HepG2 (cell line): ENCODE data around the gene VAV2. TPM values are rescaled to one million over a fixed set of nuclear protein-coding genes. Genes with fewer than 3 reads are reported as not detected.

ENCODE experiments used
- ATAC-seq: fragments of 200-7000 bp; cut with Tn5 transposase; 3 replicates; pipeline ENCODE4 v1.9.1; 2020; ENCODE audit warnings: mild to moderate bottlenecking, moderate library complexity
- BruUV-seq: library from RNA; stranded (reverse); fragments of 400-500 nt; replicated peaks from 2 replicates; lab custom pipeline; 2021; lab: Mats Ljungman, UMichigan
- CTCF ChIA-PET: fragments of 300-600 bp; formaldehyde crosslinking; extraction: SDS; loops from one replicate; lab custom pipeline; 2021; ENCODE audit warnings: low total read pairs, inconsistent platforms, low intra/inter-chr PET ratio; lab: Yijun Ruan, JAX
- POLR2A ChIA-PET: fragments of 350-600 bp; sonication (Branson Sonifier 250); formaldehyde crosslinking; loops from one replicate; lab custom pipeline; 2020; ENCODE audit warnings: antibody characterized with exemption, inconsistent platforms; lab: Yijun Ruan, JAX
- DNase-seq: peaks from one replicate; pipeline ENCODE4 v3.0.0-alpha.2; 2015; ENCODE audit warnings: low spot score
- FAIRE-seq: peaks from 3 replicates; lab custom pipeline; 2011; peaks lifted over from hg19 to GRCh38; lab: Jason Lieb, UNC
- H2AFZ ChIP-seq: one replicate; pipeline ENCODE4 v1.6.1; 2011; ENCODE audit warnings: low read length, inconsistent platforms
- H3K27ac ChIP-seq: fragments of 300-600 bp; 3 replicates; pipeline ENCODE4 v1.8.0; 2011; ENCODE audit warnings: mixed run types, mild to moderate bottlenecking, mixed read lengths, low read length, inconsistent platforms; ENCODE audit not compliant: insufficient read depth; ENCODE audit errors: extremely low read length
- H3K27me3 ChIP-seq, 2 experiments: fragments of 200-600 bp in 1 of 2; 2 replicates in 1 of 2; 3 replicates in 1 of 2; pipeline versions ENCODE4 v1.6.0 to v1.8.0; 2011; ENCODE audit warnings: low read length in 2 of 2, mild to moderate bottlenecking in 2 of 2, moderate library complexity in 2 of 2, inconsistent platforms in 1 of 2; ENCODE audit not compliant: insufficient read depth in 2 of 2, control insufficient read depth in 1 of 2
- H3K36me3 ChIP-seq, 2 experiments: fragments of 200-600 bp in 1 of 2; replicated peaks in 1 of 2; 2 replicates in 1 of 2; 3 replicates in 1 of 2; pipeline versions ENCODE4 v1.5.1 to v1.8.0; 2011; ENCODE audit warnings: low read length in 2 of 2, inconsistent platforms in 1 of 2; ENCODE audit not compliant: insufficient read depth in 2 of 2, control insufficient read depth in 1 of 2
- H3K4me1 ChIP-seq: 2 replicates; pipeline ENCODE4 v1.5.1; 2012; ENCODE audit warnings: low read length, inconsistent platforms; ENCODE audit not compliant: insufficient read depth
- H3K4me2 ChIP-seq: 2 replicates; pipeline ENCODE4 v1.6.0; 2011; ENCODE audit warnings: low read depth, low read length, inconsistent platforms
- H3K4me3 ChIP-seq, 3 experiments: fragments of 200-600 bp in 1 of 3; sonication (generic), shearing (Covaris generic) in 1 of 3; replicated peaks in 1 of 3; 2 replicates each; pipeline ENCODE4 v1.5.1; 2011 to 2016; ENCODE audit warnings: low read length in 3 of 3, inconsistent platforms in 2 of 3, low read depth in 2 of 3, mild to moderate bottlenecking in 2 of 3, control low read depth in 1 of 3, mixed read lengths in 1 of 3; ENCODE audit not compliant: insufficient read depth in 1 of 3
- H3K79me2 ChIP-seq: one replicate; pipeline ENCODE4 v1.6.1; 2011; ENCODE audit warnings: low read length, inconsistent platforms; ENCODE audit not compliant: insufficient read depth
- H3K9ac ChIP-seq: 2 replicates; pipeline ENCODE4 v1.6.0; 2011; ENCODE audit warnings: mild to moderate bottlenecking, low read depth, low read length, inconsistent platforms; ENCODE audit not compliant: insufficient read depth
- H3K9me3 ChIP-seq: 2 replicates; pipeline ENCODE4 v1.5.1; 2012; ENCODE audit warnings: mild to moderate bottlenecking, low read length
- H4K20me1 ChIP-seq: 2 replicates; pipeline ENCODE4 v1.6.0; 2011; ENCODE audit warnings: inconsistent platforms, mild to moderate bottlenecking, low read length, moderate library complexity; ENCODE audit not compliant: insufficient read depth
- AKAP8 ChIP-seq: sonication (generic); formaldehyde crosslinking; IDR thresholded peaks from 2 replicates; pipeline ENCODE4 v1.5.1; 2020; ENCODE audit warnings: mild to moderate bottlenecking, missing genetic modification reagents
- CCAR2 ChIP-seq: fragments of 200-400 bp; formaldehyde crosslinking; optimal IDR thresholded peaks from 2 replicates; pipeline ENCODE3; 2018; ENCODE audit warnings: low read depth, mild to moderate bottlenecking, low read length, moderate library complexity
- DNMT1 ChIP-seq: sonication (generic); formaldehyde crosslinking; IDR thresholded peaks from 2 replicates; pipeline ENCODE4 v1.5.1; 2020; ENCODE audit warnings: mild to moderate bottlenecking, missing genetic modification reagents
- DPF2 ChIP-seq: sonication (generic); formaldehyde crosslinking; IDR thresholded peaks from 2 replicates; pipeline ENCODE4 v1.4.0; 2020; ENCODE audit warnings: mild to moderate bottlenecking, low read depth, missing genetic modification reagents, borderline replicate concordance
- IKZF4 ChIP-seq: sonication (generic); formaldehyde crosslinking; IDR thresholded peaks from 2 replicates; pipeline ENCODE4 v1.5.1; 2020; ENCODE audit warnings: borderline replicate concordance, mild to moderate bottlenecking, low read depth, missing genetic modification reagents; ENCODE audit errors: not compliant biosample characterization
- MTA1 ChIP-seq: sonication (generic); formaldehyde crosslinking; IDR thresholded peaks from 2 replicates; pipeline ENCODE4 v1.4.0; 2020; ENCODE audit warnings: missing genetic modification reagents, mild to moderate bottlenecking, borderline replicate concordance
- NBN ChIP-seq: fragments of 450-650 bp; conservative IDR thresholded peaks from 2 replicates; pipeline ENCODE4 v1.6.1; 2017
- RAD51 ChIP-seq: fragments of 450-650 bp; IDR thresholded peaks from 2 replicates; pipeline ENCODE4 v1.6.1; 2016; ENCODE audit warnings: borderline replicate concordance
- ZBTB21 ChIP-seq: sonication (generic); formaldehyde crosslinking; IDR thresholded peaks from 2 replicates; pipeline ENCODE4 v1.4.0; 2020; ENCODE audit warnings: missing genetic modification reagents
- ZBTB7A ChIP-seq: sonication (generic); formaldehyde crosslinking; IDR thresholded peaks from 2 replicates; pipeline ENCODE4 v1.8.0; 2022; ENCODE audit warnings: mild to moderate bottlenecking, missing genetic modification reagents
- WGBS: methylation state at CpG from one replicate; pipeline ENCODE4 v1.1.6; 2017; ENCODE audit warnings: low lambda C conversion rate; 5-methylcytosine and 5-hydroxymethylcytosine counted together
- in situ Hi-C: cut with HindIII; loops from 2 replicates; pipeline ENCODE4 v1.10.0; 2017; ENCODE audit warnings: low pct_unique_long_range_greater_than_20kb; ENCODE audit not compliant: extremely low pct_ligation_motif_present
- intact Hi-C: fragments of 100-400 bp; cut with micrococcal nuclease; formaldehyde crosslinking; loops from one replicate; pipeline ENCODE4 v1.10.0; 2022; ENCODE audit not compliant: unreplicated experiment
- polyA plus RNA-seq, 8 experiments: library from polyadenylated mRNA; depleted of rRNA in 3 of 8; stranded (reverse) in 7 of 8; unstranded in 1 of 8; fragments of >200 nt; fragmentation: Illumina TruSeq in 4 of 8; extraction: Trizol in 4 of 8; gene quantifications; 2 replicates each; pipeline versions ENCODE4 v1.2.1 to v1.2.3, GENCODE V29; 2011 to 2016; ENCODE audit warnings: low read depth in 4 of 8, missing spikeins in 1 of 8, mixed read lengths in 1 of 8; ENCODE audit not compliant: insufficient read depth in 1 of 8
- total RNA-seq, 5 experiments: library from RNA; depleted of rRNA; stranded (reverse); fragments of >200 nt; fragmentation: Illumina TruSeq; extraction: Trizol; gene quantifications; 2 replicates each; pipeline ENCODE4 v1.2.3, GENCODE V29; 2016; ENCODE audit warnings: low read depth in 1 of 5
- TF ChIP-seq, protein P1 (sequence below): fragments of 450-650 bp; IDR thresholded peaks from 2 replicates; pipeline ENCODE4 v1.6.1; 2016
- TF ChIP-seq, protein P2 (sequence below): sonication (generic); formaldehyde crosslinking; IDR thresholded peaks from 2 replicates; pipeline ENCODE4 v1.9.0; 2021; ENCODE audit warnings: mild to moderate bottlenecking, missing genetic modification reagents
- TF ChIP-seq, protein P3 (sequence below): sonication (generic); formaldehyde crosslinking; IDR thresholded peaks from 2 replicates; pipeline ENCODE4 v1.8.0; 2022; ENCODE audit warnings: mild to moderate bottlenecking, missing genetic modification reagents, moderate library complexity

Gene VAV2
- total and polyA plus RNA-seq, 2 of the 13 experiments (the other 11 are each of a cell fraction or from before 2014, with no cell fraction given), result 22.5 to 22.9 TPM

DNA sequence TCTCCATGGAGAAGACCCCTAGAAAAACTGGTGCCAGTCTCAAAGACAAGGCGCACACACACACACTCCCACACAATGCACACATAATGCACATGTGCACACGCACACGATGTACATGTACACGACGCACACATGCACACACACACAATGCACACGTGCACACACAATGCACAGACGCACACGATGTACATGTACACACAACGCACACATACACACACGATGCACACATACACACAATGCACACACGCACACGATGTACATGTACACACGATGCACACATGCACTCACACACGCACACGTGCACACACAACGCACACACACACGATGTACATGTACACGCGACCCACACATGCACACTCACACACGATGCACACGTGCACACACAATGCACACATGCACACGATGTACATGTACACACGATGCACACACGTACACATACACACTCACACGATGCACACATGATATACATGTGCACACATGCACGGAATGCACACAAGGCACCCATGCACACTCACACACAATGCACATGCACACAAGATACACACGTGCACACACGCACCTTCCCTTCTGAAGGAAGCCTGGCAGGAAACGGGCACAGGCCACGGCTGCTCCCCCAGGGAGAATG is 76.5 kb downstream of the VAV2 start:
- Histone ChIP-seq H3K79me2 (peaks cover 81% of the 10 kb centered on the region), H3K4me2 (peak overlapping the region; percentile 70), H3K4me1 (peaks cover 82% of the 10 kb centered on the region), H4K20me1 (no peaks in the 10 kb centered on the region), H3K27me3 (no peaks in the 10 kb centered on the region), H3K9ac (peak overlapping the region; percentile 49; the same call in 1 of the 2 replicates), H3K9me3 (no peaks in the 10 kb centered on the region), H3K4me3 (no peak overlapping the region), H3K36me3 (peaks cover 3 to 9% of the 10 kb centered on the region in 2 experiments; a peak in 2 of 5 replicates), H2AFZ (no peak overlapping the region), H3K27ac (peak overlapping the region; percentile 85)
- FAIRE-seq (peak; percentile 21), DNase-seq (no peak), ATAC-seq (no peak)
- WGBS, result 87% methylated on average over 30 of the region's 30 CpGs
- ChIA-PET POLR2A (interaction anchor here (1.3 to 1.5 kb wide), 5 partner anchors 9 to 80 kb away, joined by 3 to 13 read pairs (median 9); no protein-coding TSS in a partner anchor), CTCF (no interaction called here)
- BruUV-seq, result no TSS peak
- intact Hi-C loops, result loop anchor here (2.0 kb wide), 1 partner anchor 23 kb away; no protein-coding TSS in a partner anchor
- in situ Hi-C loops, result no loop called here
- no peak for TF ChIP-seq ZBTB21 (CRISPR knock-in tag)
- TF ChIP-seq AKAP8 (CRISPR knock-in tag), result peak; percentile 67; the same call in 1 of the 2 replicates
- TF ChIP-seq DNMT1 (CRISPR knock-in tag), result 0 out of 2 replicates have a peak, but pooled peaks have one; percentile 74
- TF ChIP-seq, protein P1, sequence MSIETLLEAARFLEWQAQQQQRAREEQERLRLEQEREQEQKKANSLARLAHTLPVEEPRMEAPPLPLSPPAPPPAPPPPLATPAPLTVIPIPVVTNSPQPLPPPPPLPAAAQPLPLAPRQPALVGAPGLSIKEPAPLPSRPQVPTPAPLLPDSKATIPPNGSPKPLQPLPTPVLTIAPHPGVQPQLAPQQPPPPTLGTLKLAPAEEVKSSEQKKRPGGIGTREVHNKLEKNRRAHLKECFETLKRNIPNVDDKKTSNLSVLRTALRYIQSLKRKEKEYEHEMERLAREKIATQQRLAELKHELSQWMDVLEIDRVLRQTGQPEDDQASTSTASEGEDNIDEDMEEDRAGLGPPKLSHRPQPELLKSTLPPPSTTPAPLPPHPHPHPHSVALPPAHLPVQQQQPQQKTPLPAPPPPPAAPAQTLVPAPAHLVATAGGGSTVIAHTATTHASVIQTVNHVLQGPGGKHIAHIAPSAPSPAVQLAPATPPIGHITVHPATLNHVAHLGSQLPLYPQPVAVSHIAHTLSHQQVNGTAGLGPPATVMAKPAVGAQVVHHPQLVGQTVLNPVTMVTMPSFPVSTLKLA, result peak; percentile 60
- TF ChIP-seq MTA1 (CRISPR knock-in tag), result peak; percentile 26; the same call in 1 of the 2 replicates
- no peak for TF ChIP-seq IKZF4 (CRISPR knock-in tag)
- TF ChIP-seq, protein P2, sequence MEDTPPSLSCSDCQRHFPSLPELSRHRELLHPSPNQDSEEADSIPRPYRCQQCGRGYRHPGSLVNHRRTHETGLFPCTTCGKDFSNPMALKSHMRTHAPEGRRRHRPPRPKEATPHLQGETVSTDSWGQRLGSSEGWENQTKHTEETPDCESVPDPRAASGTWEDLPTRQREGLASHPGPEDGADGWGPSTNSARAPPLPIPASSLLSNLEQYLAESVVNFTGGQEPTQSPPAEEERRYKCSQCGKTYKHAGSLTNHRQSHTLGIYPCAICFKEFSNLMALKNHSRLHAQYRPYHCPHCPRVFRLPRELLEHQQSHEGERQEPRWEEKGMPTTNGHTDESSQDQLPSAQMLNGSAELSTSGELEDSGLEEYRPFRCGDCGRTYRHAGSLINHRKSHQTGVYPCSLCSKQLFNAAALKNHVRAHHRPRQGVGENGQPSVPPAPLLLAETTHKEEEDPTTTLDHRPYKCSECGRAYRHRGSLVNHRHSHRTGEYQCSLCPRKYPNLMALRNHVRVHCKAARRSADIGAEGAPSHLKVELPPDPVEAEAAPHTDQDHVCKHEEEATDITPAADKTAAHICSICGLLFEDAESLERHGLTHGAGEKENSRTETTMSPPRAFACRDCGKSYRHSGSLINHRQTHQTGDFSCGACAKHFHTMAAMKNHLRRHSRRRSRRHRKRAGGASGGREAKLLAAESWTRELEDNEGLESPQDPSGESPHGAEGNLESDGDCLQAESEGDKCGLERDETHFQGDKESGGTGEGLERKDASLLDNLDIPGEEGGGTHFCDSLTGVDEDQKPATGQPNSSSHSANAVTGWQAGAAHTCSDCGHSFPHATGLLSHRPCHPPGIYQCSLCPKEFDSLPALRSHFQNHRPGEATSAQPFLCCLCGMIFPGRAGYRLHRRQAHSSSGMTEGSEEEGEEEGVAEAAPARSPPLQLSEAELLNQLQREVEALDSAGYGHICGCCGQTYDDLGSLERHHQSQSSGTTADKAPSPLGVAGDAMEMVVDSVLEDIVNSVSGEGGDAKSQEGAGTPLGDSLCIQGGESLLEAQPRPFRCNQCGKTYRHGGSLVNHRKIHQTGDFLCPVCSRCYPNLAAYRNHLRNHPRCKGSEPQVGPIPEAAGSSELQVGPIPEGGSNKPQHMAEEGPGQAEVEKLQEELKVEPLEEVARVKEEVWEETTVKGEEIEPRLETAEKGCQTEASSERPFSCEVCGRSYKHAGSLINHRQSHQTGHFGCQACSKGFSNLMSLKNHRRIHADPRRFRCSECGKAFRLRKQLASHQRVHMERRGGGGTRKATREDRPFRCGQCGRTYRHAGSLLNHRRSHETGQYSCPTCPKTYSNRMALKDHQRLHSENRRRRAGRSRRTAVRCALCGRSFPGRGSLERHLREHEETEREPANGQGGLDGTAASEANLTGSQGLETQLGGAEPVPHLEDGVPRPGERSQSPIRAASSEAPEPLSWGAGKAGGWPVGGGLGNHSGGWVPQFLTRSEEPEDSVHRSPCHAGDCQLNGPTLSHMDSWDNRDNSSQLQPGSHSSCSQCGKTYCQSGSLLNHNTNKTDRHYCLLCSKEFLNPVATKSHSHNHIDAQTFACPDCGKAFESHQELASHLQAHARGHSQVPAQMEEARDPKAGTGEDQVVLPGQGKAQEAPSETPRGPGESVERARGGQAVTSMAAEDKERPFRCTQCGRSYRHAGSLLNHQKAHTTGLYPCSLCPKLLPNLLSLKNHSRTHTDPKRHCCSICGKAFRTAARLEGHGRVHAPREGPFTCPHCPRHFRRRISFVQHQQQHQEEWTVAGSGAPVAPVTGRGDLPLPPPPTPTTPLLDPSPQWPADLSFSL, result peak; percentile 90
- 0 out of 2 replicates have a peak, but pooled peaks have one; percentile 16 for TF ChIP-seq DPF2 (CRISPR knock-in tag)
- TF ChIP-seq, protein P3, sequence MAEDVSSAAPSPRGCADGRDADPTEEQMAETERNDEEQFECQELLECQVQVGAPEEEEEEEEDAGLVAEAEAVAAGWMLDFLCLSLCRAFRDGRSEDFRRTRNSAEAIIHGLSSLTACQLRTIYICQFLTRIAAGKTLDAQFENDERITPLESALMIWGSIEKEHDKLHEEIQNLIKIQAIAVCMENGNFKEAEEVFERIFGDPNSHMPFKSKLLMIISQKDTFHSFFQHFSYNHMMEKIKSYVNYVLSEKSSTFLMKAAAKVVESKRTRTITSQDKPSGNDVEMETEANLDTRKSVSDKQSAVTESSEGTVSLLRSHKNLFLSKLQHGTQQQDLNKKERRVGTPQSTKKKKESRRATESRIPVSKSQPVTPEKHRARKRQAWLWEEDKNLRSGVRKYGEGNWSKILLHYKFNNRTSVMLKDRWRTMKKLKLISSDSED (CRISPR knock-in tag), result 0 out of 2 replicates have a peak, but pooled peaks have one; percentile 3
- peak; percentile 81; the same call in 1 of the 2 replicates for TF ChIP-seq NBN
- TF ChIP-seq CCAR2, result no peak
- no peak for TF ChIP-seq RAD51
- 0 out of 2 replicates have a peak, but pooled peaks have one; percentile 20 for TF ChIP-seq ZBTB7A (CRISPR knock-in tag)
